NCI-H526 (cell line): Measurements from ENCODE around the gene CDK5RAP3.
"Not testable (repeated sequence)": the region's sequence is repeated elsewhere in the genome, so short reads cannot be mapped to it uniquely, and the experiment has no call there.

ENCODE experiments used
- DNase-seq, 2 experiments: peaks; one replicate each; lab custom pipeline; 2025; lab: John Stamatoyannopoulos, UW

CDK5RAP3 gene

DNA sequence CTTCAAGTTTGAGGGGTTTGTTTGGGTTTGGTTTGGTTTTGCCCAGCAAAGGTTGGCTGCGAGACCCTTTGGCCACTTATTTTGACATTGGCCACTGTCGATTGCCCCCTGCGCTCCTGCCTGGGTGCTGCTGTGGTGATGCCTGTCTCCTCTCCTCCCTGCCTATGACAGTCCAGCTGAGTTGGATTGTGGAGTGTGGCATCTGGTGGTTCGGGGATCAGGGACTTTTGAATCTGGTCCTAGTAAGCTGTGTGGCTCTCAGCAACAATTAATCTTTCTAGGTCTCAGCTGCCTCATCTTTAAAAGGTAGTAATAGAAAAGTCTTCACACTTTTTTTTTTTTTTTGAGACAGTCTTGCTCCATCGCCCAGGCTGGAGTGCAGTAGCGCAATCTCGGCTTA, 27.1 kb downstream of the CDK5RAP3 start:
- DNase-seq, result no peak

GRCh38 chr17:47999582-47999981, 28.7 kb downstream of the CDK5RAP3 start:
- DNase-seq, result peak in 1 of 2 experiments; percentile 21

- no peak for DNase-seq
Measured at GRCh38 chr17:48001197-48001596, 30.3 kb downstream of the CDK5RAP3 start.

GRCh38 chr17:48001657-48002056, 30.7 kb downstream of the CDK5RAP3 start:
- not testable (repeated sequence) for DNase-seq

DNA sequence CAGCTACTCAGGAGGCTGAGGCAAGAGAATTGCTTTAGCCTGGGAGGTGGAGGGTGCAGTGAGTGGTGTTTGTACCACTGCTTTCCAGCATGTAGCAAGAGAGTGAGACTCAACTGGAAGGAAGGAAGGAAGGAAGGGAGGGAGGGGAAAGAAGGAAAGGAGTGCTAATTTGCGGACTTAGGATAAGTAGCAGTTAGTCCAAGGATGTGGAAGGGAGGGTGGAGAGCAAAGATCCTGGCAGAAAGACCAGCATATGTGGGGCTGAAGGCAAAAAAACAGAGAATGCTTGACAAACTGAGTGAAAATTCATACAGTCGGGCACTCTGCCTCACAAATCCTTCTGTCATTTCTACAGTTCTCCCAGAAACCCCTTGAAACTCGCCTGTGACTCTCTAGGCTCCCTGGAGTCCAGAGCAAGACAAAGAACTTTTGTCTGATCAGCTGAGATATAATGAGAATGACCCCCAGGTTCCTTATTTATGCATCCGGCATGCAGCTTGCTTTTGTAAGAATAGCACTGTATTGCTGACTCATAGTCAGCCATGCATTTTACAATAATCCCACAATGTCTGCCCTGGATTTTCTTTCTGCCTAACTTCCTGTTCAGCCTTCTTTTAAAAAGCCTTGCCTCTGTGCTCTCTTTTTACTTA, 31.5 kb downstream of the CDK5RAP3 start:
- DNase-seq, result peak; percentile 65 to 66

GRCh38 chr17:48002916-48003416, 32.1 kb downstream of the CDK5RAP3 start:
- no peak for DNase-seq

GRCh38 chr17:48003417-48004151, 32.7 kb downstream of the CDK5RAP3 start:
- no peak for DNase-seq

DNA sequence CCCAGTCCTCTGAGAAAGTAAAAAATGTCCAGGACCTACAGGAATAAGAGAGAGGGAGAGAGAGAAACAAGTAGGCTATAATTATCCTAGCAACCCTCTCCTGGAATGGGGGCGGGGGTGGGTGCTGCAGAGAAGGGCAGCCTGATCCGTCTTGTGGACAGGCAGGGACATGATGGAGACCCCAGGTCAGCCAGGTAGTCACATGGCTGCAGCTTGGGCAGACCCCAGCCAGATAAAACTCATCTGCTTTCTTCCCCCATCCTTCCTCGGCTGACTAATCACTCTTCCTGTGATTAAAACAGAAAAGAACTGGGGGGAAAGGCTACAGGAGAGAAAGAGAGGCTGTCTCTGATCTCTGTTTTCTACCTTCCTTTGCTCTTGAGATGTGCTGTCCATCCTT, 34.1 kb downstream of the CDK5RAP3 start:
- no peak for DNase-seq

DNA sequence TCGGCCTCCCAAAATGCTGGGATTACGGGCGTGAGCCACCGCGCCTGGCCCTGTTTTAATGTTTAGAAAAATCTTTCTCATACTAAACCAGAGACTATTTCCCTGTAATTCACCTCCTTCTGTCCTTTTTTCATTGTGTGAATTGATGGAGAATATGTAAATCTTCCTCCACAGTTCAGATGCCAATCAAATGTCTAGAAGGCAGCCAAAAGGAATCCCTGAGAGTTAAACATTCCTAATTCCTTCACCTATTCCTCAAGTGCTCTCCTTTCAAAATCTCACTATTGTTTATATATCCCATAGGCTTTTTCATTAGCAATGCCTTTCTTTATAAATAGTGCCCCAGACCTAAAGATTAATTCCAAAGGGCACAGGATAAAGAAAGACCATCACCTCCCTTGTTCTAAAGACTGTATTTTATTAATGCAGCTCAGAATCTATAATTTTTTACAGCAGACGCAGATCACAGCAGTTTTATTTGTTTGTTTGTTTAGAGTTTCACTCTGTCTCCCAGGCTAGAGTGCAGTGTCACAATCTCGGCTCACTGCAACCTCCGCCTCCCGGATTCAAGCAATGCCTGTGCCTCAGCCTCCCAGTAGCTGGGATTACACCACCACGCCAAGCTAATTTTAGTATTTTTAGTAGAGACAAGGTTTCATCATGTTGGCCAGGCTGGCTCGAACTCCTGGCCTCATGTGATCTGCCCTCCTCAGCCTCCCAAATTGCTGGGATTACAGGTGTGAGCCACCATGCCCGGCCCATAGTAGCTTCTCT, 36.2 kb downstream of the CDK5RAP3 start:
- DNase-seq, result no peak

DNA sequence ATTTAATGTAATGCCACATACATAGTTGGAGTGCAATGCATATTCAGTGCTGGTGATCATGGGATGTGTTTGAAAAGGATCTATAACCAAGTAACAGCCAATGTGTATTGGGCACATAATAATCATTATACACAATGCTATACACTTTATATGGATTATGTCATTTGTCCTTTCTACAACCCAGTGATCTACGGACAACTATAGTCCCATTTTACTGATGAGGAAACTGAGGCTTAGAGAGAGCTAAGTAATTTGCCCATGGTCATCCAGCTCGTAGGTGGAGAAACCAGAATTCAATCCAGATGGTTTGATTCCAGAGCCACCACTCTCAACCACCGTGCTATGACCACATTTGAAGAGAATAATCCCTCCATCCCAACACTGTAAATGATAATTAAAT, 39.3 kb downstream of the CDK5RAP3 start:
- no peak for DNase-seq

DNA sequence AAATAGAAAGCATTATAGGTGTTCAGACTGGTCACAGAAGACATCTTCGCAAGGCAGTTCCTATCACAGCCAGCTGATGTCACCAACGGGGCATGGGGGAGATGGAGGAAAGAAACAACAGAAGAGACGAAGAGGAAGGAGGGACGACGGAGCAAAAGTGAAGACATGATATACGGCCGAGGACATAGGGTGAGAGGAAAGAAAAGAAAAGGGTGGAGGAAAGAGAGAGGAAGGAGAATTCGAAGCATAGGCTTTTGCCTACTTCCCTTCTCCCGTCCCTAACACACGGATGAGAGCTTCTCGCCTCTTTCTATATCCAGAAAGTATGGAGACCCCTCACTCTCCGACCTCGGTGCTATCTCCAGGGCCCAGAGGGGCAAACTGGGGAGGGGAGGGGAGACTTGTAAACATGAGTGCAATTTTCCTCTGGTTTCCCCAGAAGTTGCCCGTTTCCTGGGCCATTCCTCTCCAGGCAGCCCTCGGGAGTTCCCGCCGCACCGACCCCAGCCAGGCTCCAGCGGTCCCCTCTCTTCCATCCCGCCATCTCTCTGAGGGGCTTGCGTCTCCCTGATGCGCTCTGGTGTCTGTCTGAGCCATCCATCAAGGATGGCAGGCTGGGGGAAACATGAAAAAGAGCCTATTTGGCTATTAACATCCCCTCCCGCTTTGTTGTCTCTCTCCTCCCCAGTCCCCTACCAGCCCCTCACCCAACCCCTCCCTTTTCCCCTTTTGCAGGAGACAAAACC, 40.7 kb downstream of the CDK5RAP3 start:
- peak; percentile 58 to 73 for DNase-seq

GRCh38 chr17:48012151-48012520, 41.2 kb downstream of the CDK5RAP3 start:
- peak; percentile 65 to 93 for DNase-seq

GRCh38 chr17:48012654-48013053, 41.7 kb downstream of the CDK5RAP3 start:
- DNase-seq, result no peak

DNA sequence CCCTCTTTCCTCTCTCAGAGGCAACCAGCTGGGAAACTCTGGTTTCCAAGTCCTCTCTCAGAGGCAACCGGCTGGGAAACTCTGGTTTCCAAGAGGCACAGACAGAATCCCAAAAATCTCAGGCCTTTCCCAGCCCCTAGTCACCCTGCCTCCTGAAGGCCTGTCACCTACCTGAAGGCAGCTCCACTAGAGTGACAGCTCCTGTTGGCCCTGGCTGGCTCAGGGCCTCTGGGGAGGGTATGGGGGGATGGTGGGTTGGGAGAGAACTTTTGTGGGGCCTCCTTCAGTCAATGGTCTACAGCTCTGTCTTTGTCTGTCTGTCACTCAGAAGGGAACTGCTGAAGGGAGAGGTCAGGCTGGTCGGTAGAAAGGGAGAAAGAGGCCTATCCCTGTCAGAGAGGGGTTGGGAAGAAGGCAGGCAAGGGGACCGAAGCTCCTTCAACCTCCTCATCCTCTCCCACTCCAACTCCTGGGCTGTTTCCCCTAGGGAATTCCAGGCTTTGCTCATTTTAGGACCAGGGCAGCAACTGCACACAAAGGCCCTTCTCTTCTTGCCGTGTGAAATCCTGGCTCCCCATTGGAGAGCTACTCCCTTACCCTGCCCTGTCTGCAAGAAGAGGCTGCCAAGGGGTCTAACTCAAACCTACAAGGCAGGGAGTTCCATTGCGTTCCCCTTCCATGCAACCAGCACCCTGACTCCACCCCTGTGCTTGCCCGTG, 43.1 kb downstream of the CDK5RAP3 start:
- peak in 1 of 2 experiments; percentile 55 for DNase-seq

DNA sequence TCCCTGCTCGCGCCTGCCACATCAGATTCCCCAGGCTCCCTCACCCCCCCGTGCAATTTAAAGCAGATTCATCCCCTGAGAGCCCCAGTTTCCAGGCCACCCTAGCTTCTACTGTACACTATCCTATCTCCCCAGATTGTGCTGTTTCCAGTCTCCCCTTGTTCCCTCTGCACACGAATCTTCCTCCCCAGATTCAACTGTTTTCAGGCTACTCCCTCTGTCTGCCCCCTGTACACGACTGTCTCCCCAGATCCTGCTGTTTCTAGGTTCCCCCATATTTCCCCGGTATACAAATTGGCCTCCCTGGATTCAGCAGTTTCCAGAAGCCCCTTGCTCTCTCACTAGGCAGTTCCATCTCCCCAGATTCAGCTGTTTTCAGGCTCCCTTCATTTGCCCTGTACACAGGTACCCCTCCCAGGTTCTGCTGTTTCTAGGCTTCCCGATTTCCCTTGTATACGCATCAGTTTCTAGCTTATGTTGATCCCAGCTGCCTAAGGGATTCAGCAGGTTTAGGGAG, 43.7 kb downstream of the CDK5RAP3 start:
- DNase-seq, result peak; percentile 49 to 62

DNA sequence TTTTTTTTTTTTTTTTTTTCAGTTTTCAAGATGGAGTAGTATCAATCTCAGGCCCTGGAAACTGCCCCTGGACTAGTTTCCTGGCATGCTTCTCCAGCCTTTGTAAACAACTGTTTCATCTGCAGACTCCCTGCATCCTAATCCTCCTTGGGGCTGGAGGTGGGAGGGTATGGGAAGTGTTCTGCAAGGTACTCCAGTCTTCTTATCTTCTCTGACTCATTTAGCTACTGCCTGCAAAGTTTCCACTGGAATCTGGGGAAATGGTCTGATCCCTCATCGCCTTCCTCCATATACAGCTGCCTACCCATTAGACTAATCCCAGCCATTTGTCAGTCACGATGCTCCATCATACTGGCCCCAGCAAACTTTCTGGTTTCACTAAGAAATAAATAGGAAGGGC, 45.2 kb downstream of the CDK5RAP3 start:
- no peak for DNase-seq

GRCh38 chr17:48017817-48018158, 46.9 kb downstream of the CDK5RAP3 start:
- not testable (repeated sequence) for DNase-seq

DNA sequence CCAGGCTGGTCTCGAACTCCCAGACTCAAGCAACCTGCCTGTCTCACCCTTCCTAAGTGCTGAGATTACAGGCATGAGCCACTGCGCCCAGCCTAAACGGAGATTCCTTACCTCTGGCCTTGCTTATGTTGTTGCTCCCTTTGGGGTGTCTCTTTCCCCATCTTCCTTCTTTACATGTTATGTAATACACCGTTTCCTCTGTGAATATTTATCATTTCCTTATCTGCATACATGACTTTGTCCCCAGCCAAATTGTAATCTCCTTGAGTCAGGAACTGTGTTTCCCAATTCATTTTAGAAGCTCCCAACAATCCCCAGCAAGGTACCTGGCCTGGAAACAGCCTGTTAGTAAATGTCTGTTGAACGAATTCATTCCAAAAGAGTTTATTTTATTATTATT, 51.0 kb downstream of the CDK5RAP3 start:
- DNase-seq, result no peak

- no peak for DNase-seq
Measured at GRCh38 chr17:48022901-48023300, 52.0 kb downstream of the CDK5RAP3 start.

GRCh38 chr17:48023400-48024148, 52.7 kb downstream of the CDK5RAP3 start:
- peak; percentile 55 to 85 for DNase-seq
